GM12891 (cell line): ENCODE measurements around the gene SLCO4A1.

Experiments
- DNase-seq: peaks from one replicate; pipeline ENCODE4 v3.0.0; 2011; ENCODE audit warnings: low spot score; ENCODE audit not compliant: insufficient read length
- FAIRE-seq: peaks from 2 replicates; lab custom pipeline; 2011; peaks lifted over from hg19 to GRCh38; lab: Jason Lieb, UNC
- PAX5 ChIP-seq: IDR thresholded peaks from 2 replicates; pipeline ENCODE4 v1.6.1; 2011; ENCODE audit warnings: low read length, moderate library complexity, mild to moderate bottlenecking; ENCODE audit not compliant: insufficient read depth, severe bottlenecking
- POLR2A ChIP-seq: IDR thresholded peaks from 2 replicates; pipeline ENCODE4 v1.6.1; 2011; ENCODE audit warnings: low read depth, low read length, control low read depth
- POLR2AphosphoS5 ChIP-seq: IDR thresholded peaks from 2 replicates; pipeline ENCODE4 v1.6.1; 2011; ENCODE audit warnings: low read depth, low read length, control low read depth
- POU2F2 ChIP-seq: IDR thresholded peaks from 2 replicates; pipeline ENCODE4 v1.6.1; 2011; ENCODE audit warnings: low read depth, mild to moderate bottlenecking, control low read depth, low read length, moderate library complexity
- SPI1 ChIP-seq: IDR thresholded peaks from 2 replicates; pipeline ENCODE4 v1.6.1; 2011; ENCODE audit warnings: low read depth, low read length, control low read depth
- TAF1 ChIP-seq: IDR thresholded peaks from 2 replicates; pipeline ENCODE4 v1.6.1; 2011; ENCODE audit warnings: low read depth, low read length, control low read depth

SLCO4A1 gene

DNA sequence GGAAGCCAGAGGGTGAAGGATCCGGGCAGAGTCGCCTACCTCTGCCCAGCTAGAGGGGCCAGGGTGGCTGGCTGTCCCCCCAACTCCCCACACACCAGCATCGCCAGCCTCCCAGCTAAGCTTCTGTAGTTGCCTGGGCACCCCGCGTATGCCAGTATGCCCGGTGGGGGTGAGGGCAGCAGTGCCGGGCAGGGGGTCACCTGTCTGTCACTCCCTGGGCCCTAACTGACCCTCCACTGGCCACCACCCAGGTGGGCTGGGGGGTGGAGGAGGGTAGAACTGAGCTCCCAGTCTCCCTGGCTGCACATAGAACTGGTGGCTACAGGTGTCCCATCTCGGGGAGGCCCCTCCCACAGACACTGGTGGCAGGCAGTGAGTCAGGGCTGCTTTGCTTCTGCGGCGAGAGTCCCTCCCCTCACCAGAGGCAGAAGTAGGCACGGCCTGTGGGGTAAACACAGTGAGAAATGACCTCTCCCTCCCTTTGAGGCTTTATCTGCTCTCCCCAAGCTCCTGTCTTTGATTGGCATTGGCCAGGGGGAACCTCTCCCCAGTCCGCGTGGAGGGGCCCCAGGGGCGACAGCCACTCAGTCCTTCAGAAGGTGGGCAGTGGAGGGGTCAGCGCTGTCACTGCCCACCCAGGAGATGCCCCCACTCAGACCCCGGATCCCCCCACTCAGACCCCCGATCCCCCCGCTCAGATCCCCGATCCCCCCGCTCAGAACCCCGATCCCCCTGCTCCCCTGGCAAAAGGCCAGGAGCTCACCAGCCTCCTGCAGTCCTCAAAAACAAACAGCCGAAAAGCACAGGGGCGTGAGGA is 68.8 kb downstream of the SLCO4A1 start:
- no peak for FAIRE-seq
- no peak for DNase-seq
- TF ChIP-seq POU2F2 = no peak
- no peak for TF ChIP-seq SPI1
- no peak for TF ChIP-seq POLR2A
- no peak for TF ChIP-seq POLR2AphosphoS5
- TF ChIP-seq PAX5 = no peak
- TF ChIP-seq TAF1 = no peak

DNA sequence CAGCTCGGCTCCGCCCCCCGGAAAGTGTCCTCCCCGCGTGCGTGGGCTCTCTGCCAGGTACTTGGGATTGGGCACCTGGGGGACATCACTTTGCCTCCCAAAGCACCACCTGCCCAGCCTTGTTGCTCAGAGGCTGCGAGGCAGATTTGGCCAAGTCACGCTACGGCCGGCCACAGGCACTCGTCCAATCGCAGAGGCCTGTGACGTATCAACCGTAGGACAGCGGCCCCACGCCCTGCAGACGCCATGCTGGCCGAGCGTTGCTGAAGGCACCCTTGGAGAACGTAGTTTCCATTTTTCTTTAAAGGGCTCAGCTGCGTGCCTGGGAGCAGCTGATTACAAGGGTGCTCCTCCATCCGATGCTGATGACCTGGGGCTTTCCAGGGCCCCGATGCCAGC is 69.4 kb downstream of the SLCO4A1 start:
- TF ChIP-seq POLR2AphosphoS5 = no peak
- TF ChIP-seq TAF1 = no peak
- no peak for TF ChIP-seq POLR2A
- no peak for TF ChIP-seq PAX5
- no peak for TF ChIP-seq POU2F2
- TF ChIP-seq SPI1 = no peak
- FAIRE-seq (no peak), DNase-seq (no peak)

DNA sequence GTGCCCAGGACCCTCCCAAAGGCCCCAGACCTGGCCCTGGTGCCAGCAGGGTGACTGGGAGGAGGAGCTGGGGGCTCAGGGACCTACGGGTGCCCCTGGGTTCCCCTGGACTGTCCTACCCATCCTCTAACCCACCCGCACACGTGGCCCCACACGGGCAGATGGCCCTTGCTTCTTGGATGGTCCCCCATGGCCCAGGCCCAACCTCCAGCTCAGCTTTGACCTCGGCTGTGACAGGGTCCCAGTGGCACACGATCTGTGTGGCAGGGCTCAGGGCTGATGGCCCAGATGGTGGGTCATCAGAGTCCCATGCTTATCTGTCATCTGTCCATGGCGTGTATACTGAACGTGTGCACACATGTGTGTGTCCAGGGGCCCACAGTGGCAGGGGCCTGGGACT is 70.3 kb downstream of the SLCO4A1 start:
- no peak for TF ChIP-seq TAF1
- TF ChIP-seq PAX5 = no peak
- TF ChIP-seq POLR2AphosphoS5 = no peak
- no peak for TF ChIP-seq SPI1
- TF ChIP-seq POU2F2 = no peak
- TF ChIP-seq POLR2A = no peak
- no peak for FAIRE-seq
- no peak for DNase-seq

DNA sequence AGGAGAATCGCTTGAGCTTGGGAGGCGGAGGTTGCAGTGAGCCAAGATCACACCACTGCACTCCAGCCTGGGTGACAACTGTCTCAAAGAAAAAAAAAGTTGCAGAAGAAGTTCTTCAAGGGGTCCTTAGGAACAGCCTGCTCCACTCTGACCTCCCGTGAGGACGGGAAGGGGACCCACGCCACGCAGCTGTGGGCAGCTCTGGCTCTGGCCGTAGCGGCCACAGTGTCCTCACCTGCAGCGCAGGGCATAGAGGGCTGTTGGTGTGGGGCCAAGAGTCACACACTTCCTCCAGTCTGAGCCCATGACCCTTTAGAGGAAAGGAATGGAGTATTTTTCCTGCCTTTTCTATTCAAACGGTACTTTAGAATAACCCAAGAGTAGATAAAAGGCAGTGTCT is 71.7 kb downstream of the SLCO4A1 start:
- TF ChIP-seq SPI1 = no peak
- no peak for DNase-seq
- no peak for FAIRE-seq

DNA sequence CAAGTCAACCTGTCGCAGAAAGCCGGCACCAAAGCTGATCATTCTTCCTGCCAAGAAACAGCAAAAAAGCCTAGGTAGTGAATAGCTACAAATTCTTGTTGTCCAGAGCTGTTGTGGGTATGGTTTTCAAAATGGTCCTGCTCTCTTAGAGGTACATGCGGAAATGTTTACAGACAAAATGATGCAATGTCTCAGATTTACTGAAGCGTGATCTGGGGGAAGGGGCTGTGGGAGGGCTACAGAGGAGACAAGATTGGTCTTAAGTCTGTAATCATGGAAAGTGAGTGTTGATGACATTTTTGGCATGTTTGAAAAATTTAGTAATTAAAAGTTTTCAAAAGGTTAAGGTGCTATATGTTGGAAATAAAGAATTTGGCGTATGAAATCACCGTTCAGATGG is 72.5 kb downstream of the SLCO4A1 start:
- no peak for DNase-seq
- FAIRE-seq = no peak
- TF ChIP-seq POU2F2 (no peak), POLR2AphosphoS5 (no peak), TAF1 (no peak), POLR2A (no peak), SPI1 (no peak), PAX5 (no peak)

DNA sequence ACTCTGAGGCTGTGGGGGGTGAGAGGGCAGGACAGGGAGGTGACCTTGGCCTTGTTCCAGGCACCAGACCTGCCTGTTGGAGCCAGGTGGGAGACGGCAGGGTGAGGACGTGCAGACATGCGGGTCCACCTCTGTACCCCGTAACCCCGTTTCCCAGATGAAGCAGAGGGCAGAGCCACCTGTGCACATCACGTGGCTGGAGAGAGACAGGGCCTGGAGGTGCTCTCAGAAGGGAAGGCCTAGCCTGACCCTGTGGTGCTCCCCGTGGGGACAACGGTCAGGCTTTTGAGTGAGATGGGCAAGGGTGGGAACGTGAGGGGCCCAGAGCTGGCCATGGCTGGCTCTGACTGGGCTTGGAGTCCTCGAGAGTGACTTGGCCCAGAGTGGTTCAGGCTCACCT is 72.9 kb downstream of the SLCO4A1 start:
- no peak for DNase-seq
- no peak for FAIRE-seq
- TF ChIP-seq PAX5 (no peak), POLR2A (no peak), POU2F2 (no peak), SPI1 (no peak), POLR2AphosphoS5 (no peak), TAF1 (no peak)

DNA sequence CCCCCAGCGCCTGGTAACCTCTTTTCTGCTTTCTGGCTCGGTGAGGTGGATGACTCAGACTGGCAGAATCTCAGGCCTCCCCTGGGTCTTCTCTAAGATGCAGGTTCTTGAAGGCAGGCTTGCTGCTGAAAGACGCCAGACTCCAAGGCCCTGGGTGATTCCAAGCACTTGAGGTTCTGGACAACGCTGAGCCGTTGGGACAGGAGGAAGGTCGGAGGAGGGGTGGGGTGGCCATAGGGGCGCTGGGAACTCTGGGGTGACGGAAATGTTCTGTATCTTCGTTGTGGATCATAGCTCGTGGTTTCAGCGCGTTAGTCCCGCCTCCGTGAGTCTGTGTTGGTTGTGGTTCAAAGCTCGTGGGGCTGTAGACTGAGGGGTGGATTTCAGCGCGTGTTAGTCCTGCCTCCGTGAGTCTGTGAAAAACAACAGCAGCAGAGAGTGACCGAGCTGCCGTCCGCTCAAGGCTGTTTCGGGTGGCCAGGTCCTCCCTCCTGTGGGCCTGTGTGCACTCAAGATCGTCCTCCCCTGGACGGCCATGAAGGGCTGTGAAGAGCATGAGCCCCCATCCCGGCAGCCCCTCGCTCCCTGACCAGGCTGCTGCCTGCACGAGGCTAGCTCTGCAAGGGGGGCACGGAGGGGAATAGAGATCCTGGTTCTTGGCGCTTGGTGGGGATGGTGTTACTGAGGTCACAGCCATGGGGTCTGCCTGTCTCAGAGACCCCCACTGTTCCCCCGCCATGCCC is 74.1 kb downstream of the SLCO4A1 start:
- TF ChIP-seq POU2F2 (no peak), POLR2A (no peak), POLR2AphosphoS5 (no peak)
- FAIRE-seq = no peak
- DNase-seq = no peak

DNA sequence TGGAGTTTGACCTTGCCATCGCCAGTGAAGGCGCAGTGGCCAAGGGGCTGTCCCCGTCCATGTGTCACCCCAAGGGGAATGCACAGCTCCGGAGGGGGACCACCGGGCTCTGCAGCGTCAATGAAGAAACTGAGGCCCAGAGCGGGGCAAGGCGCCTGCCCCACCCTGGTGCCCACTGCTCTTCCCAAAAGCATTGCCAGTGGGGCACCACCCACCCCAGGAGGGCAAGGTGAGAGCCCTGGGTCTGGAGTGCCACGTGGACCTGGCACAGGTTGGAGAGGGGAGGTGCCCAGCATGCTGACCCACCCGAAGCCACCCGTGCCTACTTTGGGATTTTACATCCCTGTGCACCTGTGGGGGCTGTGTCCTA is 74.6 kb downstream of the SLCO4A1 start:
- no peak for TF ChIP-seq POLR2AphosphoS5
- TF ChIP-seq SPI1 = no peak
- TF ChIP-seq POLR2A = no peak
- no peak for TF ChIP-seq PAX5
- no peak for TF ChIP-seq TAF1
- TF ChIP-seq POU2F2 = no peak
- FAIRE-seq = no peak
- DNase-seq = no peak

DNA sequence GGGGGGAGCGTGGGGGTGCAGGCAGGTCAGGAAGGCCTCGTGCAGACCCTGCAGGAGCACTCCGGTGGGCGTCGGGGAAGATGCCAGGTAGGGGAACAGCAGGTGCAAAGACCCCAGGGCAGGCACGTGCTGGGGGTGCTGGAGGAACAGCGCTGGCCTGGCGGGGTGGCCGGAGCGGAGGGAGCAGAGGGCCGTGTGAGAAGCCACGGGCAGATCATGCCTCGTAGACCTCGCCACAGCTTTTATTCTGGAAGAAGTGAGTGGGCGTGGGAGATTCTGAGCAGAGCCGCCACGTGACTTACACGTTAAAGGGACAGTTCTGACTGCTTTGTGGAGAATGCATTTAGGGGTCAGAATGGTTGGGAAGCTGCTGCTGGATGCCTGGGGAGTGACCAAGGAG is 75.6 kb downstream of the SLCO4A1 start:
- no peak for DNase-seq
- TF ChIP-seq POLR2AphosphoS5 = no peak
- no peak for TF ChIP-seq SPI1
- TF ChIP-seq PAX5 = no peak
- no peak for TF ChIP-seq POU2F2
- TF ChIP-seq TAF1 = no peak
- TF ChIP-seq POLR2A = no peak

DNA sequence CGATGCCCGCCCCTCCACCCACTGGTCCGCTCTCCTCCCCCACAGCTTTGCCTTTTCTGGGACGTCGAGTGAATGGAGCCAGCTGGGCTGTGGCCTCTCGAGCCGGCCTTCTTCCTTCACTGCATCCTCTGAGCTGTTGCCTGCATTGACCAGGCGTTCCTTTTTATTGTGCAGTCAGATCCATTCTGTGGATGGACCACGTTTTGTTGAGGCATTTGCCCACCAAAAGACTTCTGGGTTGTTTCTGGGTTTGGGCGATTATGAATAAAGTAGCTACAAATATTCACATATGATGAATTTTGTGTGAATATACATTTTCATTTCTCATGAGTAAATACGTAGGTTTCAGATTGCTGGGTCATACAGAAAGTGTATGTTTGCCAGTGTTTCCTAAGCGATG is 76.2 kb downstream of the SLCO4A1 start:
- FAIRE-seq (no peak), DNase-seq (no peak)
- no peak for TF ChIP-seq POLR2A
- TF ChIP-seq SPI1 = no peak
- no peak for TF ChIP-seq POLR2AphosphoS5
- TF ChIP-seq POU2F2 = no peak
- no peak for TF ChIP-seq TAF1
- TF ChIP-seq PAX5 = no peak

More for the DNA sequence above, 75.6 kb downstream of the SLCO4A1 start:
- no peak for FAIRE-seq
